Small intestine (tissue), 7 donors: ENCODE measurements around the gene ZNF521. TPM values are rescaled to one million over a fixed set of nuclear protein-coding genes. Genes with fewer than 3 reads are reported as not detected.

ENCODE experiments used
- DNase-seq, 2 donors: peaks; one replicate each; pipeline versions ENCODE4 v3.0.0 to v3.0.0-alpha.2; 2013
- FAIRE-seq: peaks from 2 replicates; lab custom pipeline; 2012; peaks lifted over from hg19 to GRCh38; lab: Jason Lieb, UNC
- H3K27ac ChIP-seq, 3 donors: one replicate each; pipeline ENCODE4 v1.5.1; 2013; ENCODE audit warnings: low read length in 2 of 3, mild to moderate bottlenecking in 2 of 3, control low read depth in 1 of 3, inconsistent platforms in 1 of 3, low read depth in 1 of 3, moderate library complexity in 1 of 3
- H3K27me3 ChIP-seq, 3 donors: one replicate each; pipeline ENCODE4 v1.6.1; 2013; ENCODE audit warnings: low read length in 3 of 3, inconsistent platforms in 1 of 3; ENCODE audit not compliant: control insufficient read depth in 3 of 3, insufficient read depth in 3 of 3
- H3K36me3 ChIP-seq, 3 donors: one replicate each; pipeline ENCODE4 v1.6.1; 2013; ENCODE audit warnings: low read length in 3 of 3, inconsistent platforms in 1 of 3, low read depth in 1 of 3, mild to moderate bottlenecking in 1 of 3, moderate library complexity in 1 of 3; ENCODE audit not compliant: control insufficient read depth in 3 of 3, insufficient read depth in 2 of 3
- H3K4me1 ChIP-seq, 3 donors: one replicate each; pipeline ENCODE4 v1.6.1; 2013; ENCODE audit warnings: low read length in 2 of 3, inconsistent platforms in 1 of 3, low read depth in 1 of 3, mild to moderate bottlenecking in 1 of 3, moderate library complexity in 1 of 3; ENCODE audit not compliant: control insufficient read depth in 3 of 3, insufficient read depth in 2 of 3
- H3K4me3 ChIP-seq, 3 donors: one replicate each; pipeline ENCODE4 v1.5.1; 2013; ENCODE audit warnings: low read length in 3 of 3, control low read depth in 1 of 3, inconsistent platforms in 1 of 3, low read depth in 1 of 3, mild to moderate bottlenecking in 1 of 3, moderate library complexity in 1 of 3
- H3K9me3 ChIP-seq, 2 donors: one replicate each; pipeline ENCODE4 v1.6.1; 2013; ENCODE audit warnings: low read depth in 1 of 2, low read length in 1 of 2; ENCODE audit not compliant: control insufficient read depth in 2 of 2, insufficient read depth in 1 of 2
- WGBS, 3 donors: extraction: QIAGEN DNeasy Blood & Tissue Kit; methylation state at CpG; one replicate each; pipeline ENCODE4 v1.1.7; 2013; 5-methylcytosine and 5-hydroxymethylcytosine counted together
- polyA plus RNA-seq, 4 donors: library from polyadenylated mRNA; stranded (reverse) in 3 of 4; unstranded in 1 of 4; fragments of 200-250 nt in 3 of 4; fragments of 120-200 nt in 1 of 4; gene quantifications; one replicate each; pipeline versions ENCODE4 v1.2.1 to v1.2.3, GENCODE V29; 2013
- donor health status: healthy with polysubstance abuse.
- donor health status: control.
- donor health status: control.
- donor health status: Bipolar disorder and iron deficiency.
- donor health status: healthy.

Gene ZNF521
- polyA plus RNA-seq, 4 donors: 3.5 to 5.5 (median 3.9) TPM; not detected in 1

DNA sequence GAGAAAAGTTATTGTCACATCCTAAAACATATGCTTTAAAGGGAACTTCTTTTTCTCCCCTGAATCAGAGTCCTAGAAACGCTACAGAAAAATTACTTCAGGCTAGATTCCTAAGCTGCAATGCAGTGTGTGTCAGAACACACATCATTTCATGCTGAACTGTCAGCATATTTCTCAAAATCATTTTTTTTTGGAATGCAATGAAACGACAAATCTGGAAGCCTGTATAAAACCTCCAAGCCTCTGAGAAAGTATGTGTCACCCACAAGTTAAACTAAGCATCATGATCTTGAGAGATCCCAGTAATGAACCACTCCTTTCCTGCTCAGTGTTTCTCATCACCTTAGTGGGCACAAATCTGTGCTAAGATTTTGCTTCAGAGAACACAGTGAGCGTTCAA is 276.2 kb downstream of the ZNF521 start:
- no peaks in the 10 kb centered on the region for H3K36me3 ChIP-seq

DNA sequence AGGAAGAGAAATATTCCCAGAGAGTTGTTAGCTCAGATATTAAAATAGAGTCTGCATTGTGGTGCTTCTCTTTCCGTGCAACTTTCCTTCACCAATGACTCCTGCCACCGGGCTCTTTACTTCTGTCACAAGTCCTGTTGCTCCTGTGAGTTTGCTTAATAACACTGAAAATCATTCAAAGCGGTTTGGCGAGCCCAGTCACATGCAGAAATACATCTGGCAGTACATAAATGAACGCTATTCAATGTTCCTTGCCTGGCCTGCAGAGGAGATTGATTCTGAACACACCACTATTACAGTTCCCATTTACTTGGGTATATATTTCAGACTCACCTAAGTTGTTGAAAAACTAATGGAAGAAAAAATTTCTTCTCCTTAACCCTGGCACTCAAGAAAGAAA is 276.6 kb downstream of the ZNF521 start:
- DNase-seq: no peak
- Histone ChIP-seq H3K27ac (no peak overlapping the region), H3K4me3 (no peak overlapping the region), H3K27me3 (no peaks in the 10 kb centered on the region), H3K36me3 (no peaks in the 10 kb centered on the region), H3K4me1 (peaks cover 0 to 16% (median 2%) of the 10 kb centered on the region in 3 donors), H3K9me3 (no peaks in the 10 kb centered on the region)
- FAIRE-seq: no peak
- 87 to 94% (median 90%) methylated on average over 5 of the region's 5 CpGs for WGBS, 3 donors

More for the DNA sequence above, 276.2 kb downstream of the ZNF521 start:
- H3K27me3 ChIP-seq: no peaks in the 10 kb centered on the region
- no peak for FAIRE-seq
- 82 to 88% (median 84%) methylated on average over 3 of the region's 3 CpGs for WGBS, 3 donors
- no peak overlapping the region for H3K4me3 ChIP-seq
- no peak for DNase-seq
- peaks cover 0 to 16% (median 2%) of the 10 kb centered on the region in 3 donors for H3K4me1 ChIP-seq
- no peak overlapping the region for H3K27ac ChIP-seq
- H3K9me3 ChIP-seq: no peaks in the 10 kb centered on the region

DNA sequence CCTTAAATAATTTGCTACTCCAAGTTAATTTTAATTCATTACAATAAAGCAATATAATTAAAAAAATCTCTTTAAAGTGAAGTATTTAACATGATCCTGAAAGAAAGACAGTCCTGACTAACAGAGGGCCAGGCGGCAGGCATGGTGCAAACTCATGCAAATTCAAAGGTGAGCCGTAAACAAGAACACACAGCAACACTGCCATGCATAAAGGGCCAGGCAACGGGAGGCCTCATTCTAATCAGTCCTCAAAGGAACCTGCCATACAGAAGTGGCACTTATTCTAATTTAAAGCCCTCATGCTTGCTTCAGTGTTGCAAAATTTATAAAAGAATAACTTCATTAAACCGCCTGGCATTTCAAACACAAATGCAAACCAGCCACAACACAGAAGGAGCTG is 277.0 kb downstream of the ZNF521 start:
- no peak overlapping the region for H3K27ac ChIP-seq
- H3K4me3 ChIP-seq: no peak overlapping the region
- H3K36me3 ChIP-seq: no peaks in the 10 kb centered on the region
- H3K27me3 ChIP-seq: no peaks in the 10 kb centered on the region
- DNase-seq (no peak), FAIRE-seq (no peak)
- peaks cover 0 to 16% (median 2%) of the 10 kb centered on the region in 3 donors for H3K4me1 ChIP-seq
- H3K9me3 ChIP-seq: no peaks in the 10 kb centered on the region
- 79 to 93% (median 86%) methylated on average over 4 of the region's 4 CpGs for WGBS, 3 donors

DNA sequence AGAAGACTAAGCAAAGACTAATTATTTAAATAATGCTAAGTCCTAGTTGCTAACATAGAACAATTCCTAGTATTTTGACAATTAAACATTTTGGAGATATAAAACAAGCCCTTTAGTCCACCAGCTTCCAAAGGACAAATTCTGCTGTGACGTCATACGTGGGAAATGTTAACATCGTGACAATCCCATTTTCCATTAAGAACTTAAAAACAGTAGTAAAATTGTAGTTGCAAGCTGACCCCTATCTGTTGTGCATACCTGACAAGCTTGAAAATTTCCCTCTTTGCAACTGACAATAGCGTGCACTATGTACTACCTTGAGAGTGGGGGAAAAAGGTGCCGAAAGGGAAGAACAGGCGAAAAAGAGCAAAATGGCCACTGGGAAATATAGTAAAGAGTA is 279.8 kb downstream of the ZNF521 start:
- no peak for FAIRE-seq
- no peak overlapping the region for H3K4me3 ChIP-seq
- no peaks in the 10 kb centered on the region for H3K27me3 ChIP-seq
- H3K27ac ChIP-seq: no peak overlapping the region
- peaks cover 0 to 7% (median 6%) of the 10 kb centered on the region in 3 donors for H3K4me1 ChIP-seq
- 86 to 94% (median 91%) methylated on average over 6 of the region's 6 CpGs for WGBS, 3 donors
- no peaks in the 10 kb centered on the region for H3K36me3 ChIP-seq
- DNase-seq: no peak
- no peaks in the 10 kb centered on the region for H3K9me3 ChIP-seq

DNA sequence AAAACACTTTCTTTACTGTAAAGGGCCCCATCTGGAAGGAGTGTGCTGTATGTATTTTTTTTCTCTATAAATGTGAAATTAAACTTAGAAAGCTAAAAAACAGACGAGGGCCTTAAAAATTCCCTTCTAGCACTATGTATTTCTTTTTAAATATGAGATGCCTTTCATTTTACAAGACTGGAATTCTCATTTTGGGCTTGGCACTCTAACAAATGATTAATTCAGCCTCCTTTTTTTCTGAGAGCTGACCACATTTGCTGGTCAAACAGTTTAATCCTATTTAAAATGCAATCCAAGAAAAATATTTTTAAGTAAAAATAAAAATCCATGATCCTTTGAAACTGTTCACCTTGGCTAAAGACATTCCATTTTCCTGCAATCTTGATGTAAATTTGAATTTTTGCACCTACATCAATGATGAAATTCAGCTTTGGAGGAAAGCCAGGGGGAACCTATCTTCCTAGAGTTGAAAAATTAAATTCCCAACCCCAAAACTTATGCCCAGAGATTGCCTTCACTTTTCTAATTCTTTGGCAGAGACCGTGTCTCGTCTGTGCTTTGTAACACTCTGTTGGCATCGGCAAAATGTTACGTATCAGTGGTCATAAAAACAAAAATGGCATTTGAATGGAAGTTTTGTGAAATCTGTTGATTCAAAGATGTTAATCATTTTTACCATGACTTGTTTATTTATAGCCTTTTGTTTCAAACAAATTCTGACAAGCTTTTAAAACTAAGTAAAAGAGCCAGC is 284.5 kb downstream of the ZNF521 start:
- no peak overlapping the region for H3K27ac ChIP-seq
- no peak for FAIRE-seq
- no peak for DNase-seq
- no peaks in the 10 kb centered on the region for H3K9me3 ChIP-seq
- 62 to 87% (median 66%) methylated on average over 5 of the region's 5 CpGs for WGBS, 3 donors
- H3K4me3 ChIP-seq: no peak overlapping the region
- no peaks in the 10 kb centered on the region for H3K27me3 ChIP-seq
- no peaks in the 10 kb centered on the region for H3K36me3 ChIP-seq
- H3K4me1 ChIP-seq: peaks cover 0 to 4% (median 0%) of the 10 kb centered on the region in 3 donors

DNA sequence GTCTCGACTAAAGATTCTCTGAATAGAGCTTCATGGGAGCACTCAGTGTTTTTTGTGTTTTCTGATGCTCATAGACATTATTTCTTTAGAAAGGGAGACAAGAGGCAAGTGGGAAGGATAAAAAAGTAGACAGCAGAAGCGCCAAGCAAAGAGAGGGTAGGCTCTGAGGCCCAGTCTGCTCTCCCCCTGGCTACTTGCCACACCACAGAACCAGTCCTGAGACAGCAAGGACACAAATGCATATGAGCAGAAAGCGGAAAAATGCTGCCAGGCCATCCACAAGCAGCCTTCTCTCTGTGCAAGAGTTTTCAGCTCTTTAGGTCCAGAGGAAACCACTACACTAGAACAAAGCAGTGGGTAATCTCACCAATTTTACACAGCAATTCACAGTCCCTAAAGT is 285.4 kb downstream of the ZNF521 start:
- no peak overlapping the region for H3K27ac ChIP-seq
- 58 to 75% (median 63%) methylated on average over 3 of the region's 3 CpGs for WGBS, 3 donors
- no peak overlapping the region for H3K4me3 ChIP-seq
- no peaks in the 10 kb centered on the region for H3K9me3 ChIP-seq
- H3K36me3 ChIP-seq: no peaks in the 10 kb centered on the region
- H3K4me1 ChIP-seq: peaks cover 0 to 4% (median 0%) of the 10 kb centered on the region in 3 donors
- H3K27me3 ChIP-seq: no peaks in the 10 kb centered on the region
- no peak for DNase-seq
- no peak for FAIRE-seq

DNA sequence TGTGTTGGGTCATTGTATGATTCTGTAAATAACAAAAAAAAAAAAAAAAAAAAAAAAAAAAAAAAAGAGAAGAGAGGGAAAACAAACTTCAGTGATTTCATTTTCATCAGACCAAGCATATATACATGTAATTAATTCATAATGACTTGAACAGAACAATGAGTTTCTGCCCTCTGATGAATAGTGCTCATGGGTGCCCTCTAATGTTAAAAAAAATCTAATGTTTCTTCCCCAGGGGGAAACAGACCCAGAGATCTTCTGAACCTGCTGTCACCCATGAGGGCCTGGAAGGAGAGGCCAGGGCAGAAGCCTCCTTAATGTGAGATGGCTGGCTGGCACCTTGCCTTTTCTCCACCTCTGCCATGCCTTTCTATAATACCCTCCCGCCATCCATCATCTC is 289.2 kb downstream of the ZNF521 start:
- FAIRE-seq: no peak
- Histone ChIP-seq H3K36me3 (no peaks in the 10 kb centered on the region), H3K4me1 (no peaks in the 10 kb centered on the region), H3K4me3 (no peak overlapping the region), H3K27ac (no peak overlapping the region), H3K27me3 (no peaks in the 10 kb centered on the region), H3K9me3 (no peaks in the 10 kb centered on the region)
- WGBS, 3 donors: 89 to 98% (median 92%) methylated on average over 1 of the region's 1 CpG
- DNase-seq: no peak

DNA sequence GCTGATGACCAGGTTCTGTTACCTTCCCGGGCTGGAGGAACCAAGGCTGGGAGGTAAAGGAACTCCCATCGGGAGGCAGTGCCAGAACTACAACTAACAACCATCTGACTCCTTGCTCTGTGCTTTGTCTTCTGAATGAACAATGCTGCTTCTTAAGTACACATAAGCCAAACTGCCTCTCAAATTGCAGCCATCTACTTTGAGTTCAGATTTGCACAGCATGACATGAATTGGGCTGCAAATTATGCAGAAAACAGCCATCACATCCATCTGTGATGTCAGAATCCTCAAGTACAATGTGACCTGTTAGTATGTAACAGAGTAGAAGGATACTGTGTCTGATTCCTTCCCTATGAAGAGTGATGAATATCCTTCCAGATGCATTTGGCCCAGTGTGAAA is 290.6 kb downstream of the ZNF521 start:
- Histone ChIP-seq H3K27ac (no peak overlapping the region), H3K4me1 (no peaks in the 10 kb centered on the region), H3K4me3 (no peak overlapping the region), H3K9me3 (no peaks in the 10 kb centered on the region), H3K27me3 (no peaks in the 10 kb centered on the region), H3K36me3 (no peaks in the 10 kb centered on the region)
- DNase-seq (no peak), FAIRE-seq (no peak)
- 81 to 82% (median 82%) methylated on average over 2 of the region's 2 CpGs for WGBS, 3 donors

DNA sequence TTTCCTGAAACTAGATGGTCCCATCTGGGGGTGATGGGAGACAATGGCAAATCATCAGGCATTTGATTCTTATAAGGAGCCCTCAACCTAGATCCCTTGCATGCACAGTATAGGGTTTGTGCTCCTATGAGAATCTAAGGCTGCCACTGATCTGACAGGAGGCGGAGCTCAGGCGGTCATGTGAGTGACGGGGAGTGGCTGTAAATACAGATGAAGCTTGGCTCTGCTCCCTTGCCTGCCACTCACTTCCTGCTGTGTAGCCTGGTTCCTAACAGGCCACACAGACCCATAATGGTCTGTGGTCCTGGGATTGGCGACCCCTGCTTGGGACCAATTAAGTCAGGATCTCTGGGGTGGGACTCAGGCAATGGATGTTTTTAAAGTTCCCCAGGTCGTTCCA is 293.4 kb downstream of the ZNF521 start:
- H3K9me3 ChIP-seq: no peaks in the 10 kb centered on the region
- H3K4me1 ChIP-seq: no peaks in the 10 kb centered on the region
- 52 to 81% (median 56%) methylated on average over 5 of the region's 5 CpGs for WGBS, 3 donors
- FAIRE-seq (no peak), DNase-seq (peak; percentile 20 to 59)
- H3K27ac ChIP-seq: no peak overlapping the region
- no peaks in the 10 kb centered on the region for H3K27me3 ChIP-seq
- no peaks in the 10 kb centered on the region for H3K36me3 ChIP-seq
- H3K4me3 ChIP-seq: no peak overlapping the region
